ENCODE measurements around the gene NFATC2. TPM values are rescaled to one million over a fixed set of nuclear protein-coding genes. Genes with fewer than 3 reads are reported as not detected.

Gene NFATC2
- total RNA-seq, 4 donors from 2014 or later = 5.3 to 22.5 (median 11.5) TPM

DNA sequence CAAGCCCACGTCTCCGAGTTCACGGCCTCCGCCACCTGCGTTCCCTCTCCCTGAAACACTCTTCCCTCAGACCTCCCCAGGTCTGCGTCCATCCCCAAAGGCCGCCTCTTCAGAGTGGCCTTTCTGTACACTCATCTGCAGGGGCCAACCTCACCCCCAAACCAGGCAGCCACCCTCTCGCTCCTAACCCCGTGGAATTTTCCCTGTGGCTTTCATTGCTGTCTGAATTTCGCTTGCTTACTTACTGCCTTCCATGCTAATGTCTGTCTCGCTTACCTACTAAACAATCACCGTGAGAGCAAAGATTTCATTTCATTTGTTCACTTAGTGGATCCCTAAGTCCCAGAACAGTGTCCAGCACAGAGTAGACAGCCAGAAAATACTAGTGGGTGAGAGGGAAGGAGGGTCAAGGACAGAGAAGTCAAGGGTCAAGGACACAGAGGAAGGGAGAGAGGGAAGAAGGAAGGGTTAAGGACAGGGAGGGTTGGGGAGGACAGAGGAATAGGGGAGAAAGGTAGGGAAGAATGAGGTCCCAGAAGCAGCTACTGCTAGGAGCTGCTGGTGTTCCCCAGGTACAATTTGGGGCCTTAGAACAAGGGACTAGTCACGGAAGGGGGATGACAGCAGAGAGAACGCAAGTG lies 114.7 kb downstream of the NFATC2 start:
- Histone ChIP-seq H3K27ac (peak overlapping the region in 3 of 4 donors; percentile 41 to 57 (median 48)), H3K9me3 (no peaks in the 10 kb centered on the region), H3K36me3 (no peaks in the 10 kb centered on the region), H3K27me3 (no peaks in the 10 kb centered on the region), H3K4me1 (peaks cover 4 to 20% (median 11%) of the 10 kb centered on the region in 4 donors), H3K4me3 (no peak overlapping the region)
- DNase-seq = no peak
- TF ChIP-seq POLR2A (IDR thresholded peaks at IDR 0.05) (no peak), CTCF (IDR thresholded peaks at IDR 0.05) (no peak), EP300 (IDR thresholded peaks at IDR 0.05; ENCODE audit: low read depth) (no peak), POLR2AphosphoS5 (IDR thresholded peaks at IDR 0.05) (no peak)
- in situ Hi-C loops (cut with MboI; ENCODE audit: low pct_ligation_motif_present in 1 of 4, low pct_unique_long_range_greater_than_20kb in 1 of 4, low sequenced_read_pairs in 3 of 4) (no loop called here), intact Hi-C loops (cut with DNase I; ENCODE audit: low total_unique reads) (no loop called here)
- 91 to 96% methylated on average over 8 to 14 of the region's 14 CpGs for WGBS, 2 donors (ENCODE audit: low coverage in 1 of 2)

GRCh38 chr20:51426718-51427650 lies 115.5 kb downstream of the NFATC2 start:
- intact Hi-C loops (cut with DNase I; ENCODE audit: low total_unique reads) = no loop called here
- 90 to 100% methylated on average over 3 to 19 of the region's 19 CpGs for WGBS, 2 donors (ENCODE audit: low coverage in 1 of 2)

GRCh38 chr20:51425347-51426106 lies 117.0 kb downstream of the NFATC2 start:
- H3K4me1 ChIP-seq = peaks cover 4 to 20% (median 11%) of the 10 kb centered on the region in 4 donors
- WGBS, 2 donors (ENCODE audit: low coverage in 1 of 2) = 86 to 100% methylated on average over 2 to 22 of the region's 22 CpGs
- intact Hi-C loops (cut with DNase I; ENCODE audit: low total_unique reads) (no loop called here), in situ Hi-C loops (cut with MboI; ENCODE audit: low pct_ligation_motif_present in 1 of 4, low pct_unique_long_range_greater_than_20kb in 1 of 4, low sequenced_read_pairs in 3 of 4) (no loop called here)
- TF ChIP-seq POLR2AphosphoS5 (IDR thresholded peaks at IDR 0.05) (no peak), POLR2A (IDR thresholded peaks at IDR 0.05) (no peak), CTCF (IDR thresholded peaks at IDR 0.05) (no peak), EP300 (IDR thresholded peaks at IDR 0.05; ENCODE audit: low read depth) (no peak)
- H3K27ac ChIP-seq = peak overlapping the region in 1 of 4 donors; percentile 39
- H3K4me3 ChIP-seq = no peak overlapping the region
- H3K36me3 ChIP-seq = no peaks in the 10 kb centered on the region
- H3K27me3 ChIP-seq = no peaks in the 10 kb centered on the region
- H3K9me3 ChIP-seq = no peaks in the 10 kb centered on the region
- DNase-seq = peak; percentile 50

More at GRCh38 chr20:51426718-51427650, 115.5 kb downstream of the NFATC2 start:
- in situ Hi-C loops (cut with MboI; ENCODE audit: low pct_ligation_motif_present in 1 of 4, low pct_unique_long_range_greater_than_20kb in 1 of 4, low sequenced_read_pairs in 3 of 4) = no loop called here
- no peak overlapping the region for H3K4me3 ChIP-seq
- H3K9me3 ChIP-seq = no peaks in the 10 kb centered on the region
- no peak for DNase-seq
- no peaks in the 10 kb centered on the region for H3K27me3 ChIP-seq
- no peaks in the 10 kb centered on the region for H3K36me3 ChIP-seq
- no peak for TF ChIP-seq CTCF (IDR thresholded peaks at IDR 0.05)
- no peak for TF ChIP-seq POLR2AphosphoS5 (IDR thresholded peaks at IDR 0.05)
- TF ChIP-seq EP300 (IDR thresholded peaks at IDR 0.05; ENCODE audit: low read depth) = no peak
- TF ChIP-seq POLR2A (IDR thresholded peaks at IDR 0.05) = no peak
- H3K27ac ChIP-seq = no peak overlapping the region
- H3K4me1 ChIP-seq = peaks cover 4 to 20% (median 11%) of the 10 kb centered on the region in 4 donors
